ENCODE results near the gene AKAP11. TPM values are rescaled to one million over a fixed set of nuclear protein-coding genes. Genes with fewer than 3 reads are reported as not detected.

The AKAP11 gene
- total and polyA plus RNA-seq, 2 of the 8 experiments (the other 6 are each of a cell fraction or from before 2014, with no cell fraction given), result 4.5 to 21.9 TPM

GRCh38 chr13:42361701-42362100 lies 89.7 kb downstream of the AKAP11 start:
- 94% methylated on average over 6 of the region's 6 CpGs; no CpG with 5 or more reads in 1 of the 2 experiments for WGBS, 2 experiments (ENCODE audit: extremely low coverage in 1 of 2, insufficient coverage in 1 of 2, insufficient read length in 1 of 2, insufficient replicate concordance in 2 of 2, low coverage in 1 of 2, low lambda C conversion rate in 2 of 2, missing lambda C conversion rate in 1 of 2)
- no peak overlapping the region for H4K91ac ChIP-seq (replicated peaks; ENCODE audit: insufficient read length, low read length)
- no peak overlapping the region for H3K4me2 ChIP-seq (ENCODE audit: insufficient read depth in 1 of 2, low read depth in 2 of 2, low read length in 2 of 2)
- no peak overlapping the region for H3K4ac ChIP-seq (replicated peaks; ENCODE audit: insufficient read length, low read depth, low read length)
- no peak overlapping the region for H2BK5ac ChIP-seq (ENCODE audit: low read depth, low read length)
- no peak overlapping the region for H2BK15ac ChIP-seq (ENCODE audit: low read length)
- no peak overlapping the region for H3K14ac ChIP-seq (ENCODE audit: insufficient read length)
- no peak overlapping the region for H2BK12ac ChIP-seq (ENCODE audit: low read depth, low read length)
- DNase-seq (ENCODE audit: low read depth in 1 of 2, low spot score in 2 of 2) (no peak), FAIRE-seq (no peak)
- H2AFZ ChIP-seq (ENCODE audit: low read length), result no peak overlapping the region
- H2BK20ac ChIP-seq (ENCODE audit: low read length), result no peak overlapping the region
- POLR2A ChIA-PET (ENCODE audit: partially characterized antibody), result no interaction called here
- no peak overlapping the region for H3K23ac ChIP-seq (ENCODE audit: insufficient read length)
- CTCF ChIA-PET (ENCODE audit: partially characterized antibody), result interaction anchor here (0.6 kb wide), 1 partner anchor 1172 kb away, joined by 3 read pairs; no protein-coding TSS in a partner anchor
- H2AK5ac ChIP-seq (ENCODE audit: low read depth, low read length), result no peak overlapping the region
- H3K4me1 ChIP-seq (replicated peaks in 1 of 4; ENCODE audit: control insufficient read depth in 3 of 4, insufficient read depth in 4 of 4, low read length in 3 of 4), result no peaks in the 10 kb centered on the region; a peak in 2 of 7 replicates
- no peaks in the 10 kb centered on the region for H3K79me1 ChIP-seq (ENCODE audit: low read depth, low read length)
- H2BK120ac ChIP-seq (replicated peaks; ENCODE audit: low read depth, low read length), result no peak overlapping the region
- H3K18ac ChIP-seq (ENCODE audit: extremely low read depth, low read length), result no peak overlapping the region
- H3K79me2 ChIP-seq (ENCODE audit: control insufficient read depth in 1 of 2, insufficient read depth in 2 of 2, low read length in 2 of 2), result no peaks in the 10 kb centered on the region
- no peak overlapping the region for H3K4me3 ChIP-seq (ENCODE audit: extremely low read depth in 1 of 4, insufficient read depth in 2 of 4, low read depth in 3 of 4, low read length in 4 of 4)
- TF ChIP-seq PHF8 (conservative IDR thresholded peaks at IDR 0.05; ENCODE audit: low read depth, low read length) (no peak), NANOG (IDR thresholded peaks at IDR 0.05; ENCODE audit: insufficient read depth, low read depth, low read length, poor library complexity, severe bottlenecking) (no peak), SIRT6 (IDR thresholded peaks at IDR 0.05; ENCODE audit: low read length) (no peak), ATF3 (IDR thresholded peaks at IDR 0.05; ENCODE audit: insufficient read depth, low read depth, low read length) (no peak), USF2 (IDR thresholded peaks at IDR 0.05; ENCODE audit: low read length) (no peak), TAF1 (IDR thresholded peaks at IDR 0.05; ENCODE audit: low read depth, low read length) (no peak), CREB1 (IDR thresholded peaks at IDR 0.05) (no peak), CBX8 (IDR thresholded peaks at IDR 0.05; ENCODE audit: borderline replicate concordance, low read depth, low read length) (no peak)
- no peaks in the 10 kb centered on the region for H3K27me3 ChIP-seq (replicated peaks in 1 of 4; ENCODE audit: control insufficient read depth in 3 of 4, extremely low read depth in 1 of 4, insufficient read depth in 3 of 4, low read length in 3 of 4)
- H4K8ac ChIP-seq (ENCODE audit: extremely low read depth, insufficient read depth, low read length), result no peak overlapping the region
- H3K27ac ChIP-seq (ENCODE audit: low read depth, low read length), result no peak overlapping the region
- no peaks in the 10 kb centered on the region; the same call in 1 of the 2 replicates for H3K23me2 ChIP-seq (ENCODE audit: low read depth, low read length)
- no peaks in the 10 kb centered on the region for H3K9me3 ChIP-seq (ENCODE audit: insufficient read depth in 2 of 2, low read depth in 1 of 2, low read length in 1 of 2)
- no peaks in the 10 kb centered on the region for H3K36me3 ChIP-seq (ENCODE audit: control insufficient read depth in 2 of 4, insufficient read depth in 4 of 4, low read length in 3 of 4)
- no peak overlapping the region for H3K56ac ChIP-seq (replicated peaks; ENCODE audit: insufficient read length, low read depth, low read length)
- no peaks in the 10 kb centered on the region for H4K20me1 ChIP-seq (replicated peaks in 1 of 2; ENCODE audit: control insufficient read depth in 1 of 2, insufficient read depth in 2 of 2, low read length in 2 of 2)
- no peak overlapping the region for H3K9ac ChIP-seq (replicated peaks in 1 of 4; ENCODE audit: extremely low read depth in 1 of 4, low read depth in 3 of 4, low read length in 3 of 4)
- H4K5ac ChIP-seq (ENCODE audit: insufficient read length, low read depth, low read length), result no peak overlapping the region
